Heart right ventricle (tissue), 16 donors: ENCODE measurements around the gene ABRACL. TPM values are rescaled to one million over a fixed set of nuclear protein-coding genes. Genes with fewer than 3 reads are reported as not detected.

Experiments
- ATAC-seq, 8 donors: fragments of 200-7000 bp; cut with Tn5 transposase; one replicate each; pipeline ENCODE4 v1.9.1; 2020; ENCODE audit warnings: mild to moderate bottlenecking in 8 of 8, moderate library complexity in 8 of 8, moderate number of reproducible peaks in 1 of 8
- DNase-seq, 2 donors: peaks; one replicate each; pipeline ENCODE4 v3.0.0-alpha.2; 2020
- H3K27ac ChIP-seq, 10 donors: fragments of 200-600 bp; sonication (generic) in 2 of 10; one replicate each; pipeline versions ENCODE4 v1.5.0 to v1.8.0; 2020 to 2022; ENCODE audit warnings: mild to moderate bottlenecking in 3 of 10
- H3K27me3 ChIP-seq, 7 donors: fragments of 200-600 bp; one replicate each; pipeline ENCODE4 v1.8.0; 2021 to 2022; ENCODE audit warnings: mild to moderate bottlenecking in 2 of 7
- H3K36me3 ChIP-seq, 9 donors: fragments of 200-600 bp; sonication (generic) in 1 of 9; one replicate each; pipeline versions ENCODE4 v1.5.0 to v1.8.0; 2020 to 2022; ENCODE audit warnings: mild to moderate bottlenecking in 2 of 9
- H3K4me1 ChIP-seq, 9 donors: fragments of 200-600 bp; sonication (generic) in 1 of 9; one replicate each; pipeline versions ENCODE4 v1.5.0 to v1.8.0; 2020 to 2022; ENCODE audit warnings: mild to moderate bottlenecking in 4 of 9
- H3K4me3 ChIP-seq, 10 donors: fragments of 200-600 bp; sonication (generic) in 2 of 10; one replicate each; pipeline versions ENCODE4 v1.5.0 to v1.8.0; 2020 to 2022; ENCODE audit warnings: mild to moderate bottlenecking in 7 of 10, moderate library complexity in 2 of 10
- H3K9me3 ChIP-seq, 11 donors: fragments of 200-600 bp in 10 of 11; sonication (generic) in 2 of 11; one replicate each; pipeline versions ENCODE4 v1.5.0 to v1.8.0; 2013 to 2022; ENCODE audit warnings: mild to moderate bottlenecking in 2 of 11, control low read depth in 1 of 11, moderate library complexity in 1 of 11
- WGBS, 2 donors: extraction: QIAGEN DNeasy Blood & Tissue Kit; methylation state at CpG; one replicate each; pipeline ENCODE4 v1.1.7; 2013; ENCODE audit warnings: inconsistent platforms in 1 of 2; 5-methylcytosine and 5-hydroxymethylcytosine counted together
- intact Hi-C, 10 donors: fragments of 100-400 bp; cut with DNase I; formaldehyde crosslinking; loops; one replicate each; pipeline versions ENCODE4 v1.11.1 to v1.14.2; 2022
- polyA plus RNA-seq, 2 donors: library from polyadenylated mRNA; stranded (reverse); fragments of 200-250 nt; gene quantifications; one replicate each; pipeline ENCODE4 v1.2.3, GENCODE V29; 2013
- total RNA-seq, 10 donors: library from RNA; stranded (reverse); fragmentation: NEBNext Ultra II Directional in 3 of 10; extraction: Animal tissue kit (Norgen Biotek cat#: 25700) in 3 of 10; gene quantifications; one replicate each; pipeline versions ENCODE4 v1.2.1 to v1.2.4, GENCODE V29; 2021 to 2023
- TF ChIP-seq, protein P1 (sequence below), 9 donors: fragments of 200-600 bp; sonication (generic) in 2 of 9; IDR thresholded peaks; one replicate each; pipeline versions ENCODE4 v1.5.0 to v1.8.0; 2021 to 2022; ENCODE audit warnings: antibody characterized with exemption in 9 of 9, mild to moderate bottlenecking in 5 of 9, moderate library complexity in 1 of 9
- donor health status: Arrhythmogenic right ventricular cardiomyopathy.
- donor health status: ischemic (EF 13 %, LVEDD 7.1; RV severe dilation, severe dysfunction).
- donor health status: healthy with polysubstance abuse.
- donor health status: DM: no; HTN: yes; CAD: no.
- donor health status: DM: no; HTN: no; CAD: no.
- donor health status: ischemic (EF 25% LVEDD 6.9; RV normal size, moderate dysfunction).
- donor health status: ischemic (EF 25% LVEDD 5.7; RV mildly dilated, moderate dysfunction).
- donor health status: healthy.
- donor health status: DM: yes; HTN: yes; CAD: no.
- donor health status: Ischemic cardiomyopathy.
- donor health status: ischemic (EF 35%, LVEDD 5.7; RV mildly dilated, moderate dysfunction).
- donor health status: nonischemic (EF 11% LVEDD 7.7; RV severe dilation, severe dysfunction).
- donor health status: DM: yes; HTN: yes; CAD: no.
- donor health status: PGD.
- donor health status: ischemic (EF 29% LVEDD 5.4; RV normal size, mild dysfunction).
- donor health status: nonischemic (EF 23%, LVEDD 6.1; RV moderate dilation, normal function).

ABRACL gene
- total and polyA plus RNA-seq, 12 donors: 2.6 to 20.8 (median 5.6) TPM

DNA sequence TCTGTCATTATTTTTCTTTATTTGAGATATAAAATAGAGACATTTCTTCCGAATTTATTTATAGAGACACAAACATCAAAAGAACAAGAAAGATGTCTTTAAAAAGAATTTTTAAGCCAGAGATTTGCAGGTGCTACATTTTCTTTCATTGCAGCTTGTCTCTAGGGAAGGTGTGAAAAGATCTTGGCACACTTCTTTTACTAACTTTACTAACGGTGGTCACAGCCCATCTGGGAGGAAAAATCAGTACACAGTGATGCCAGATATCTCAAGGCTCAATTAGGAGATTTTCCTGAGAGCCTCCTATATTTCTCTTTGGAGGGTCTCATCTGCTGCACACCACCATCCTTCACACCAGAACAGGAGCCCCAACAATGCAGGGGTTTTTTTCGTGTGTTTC, 29.5 kb downstream of the ABRACL start:
- WGBS, 2 donors: 74 to 78% methylated on average over 3 of the region's 3 CpGs
- TF ChIP-seq, protein P1, sequence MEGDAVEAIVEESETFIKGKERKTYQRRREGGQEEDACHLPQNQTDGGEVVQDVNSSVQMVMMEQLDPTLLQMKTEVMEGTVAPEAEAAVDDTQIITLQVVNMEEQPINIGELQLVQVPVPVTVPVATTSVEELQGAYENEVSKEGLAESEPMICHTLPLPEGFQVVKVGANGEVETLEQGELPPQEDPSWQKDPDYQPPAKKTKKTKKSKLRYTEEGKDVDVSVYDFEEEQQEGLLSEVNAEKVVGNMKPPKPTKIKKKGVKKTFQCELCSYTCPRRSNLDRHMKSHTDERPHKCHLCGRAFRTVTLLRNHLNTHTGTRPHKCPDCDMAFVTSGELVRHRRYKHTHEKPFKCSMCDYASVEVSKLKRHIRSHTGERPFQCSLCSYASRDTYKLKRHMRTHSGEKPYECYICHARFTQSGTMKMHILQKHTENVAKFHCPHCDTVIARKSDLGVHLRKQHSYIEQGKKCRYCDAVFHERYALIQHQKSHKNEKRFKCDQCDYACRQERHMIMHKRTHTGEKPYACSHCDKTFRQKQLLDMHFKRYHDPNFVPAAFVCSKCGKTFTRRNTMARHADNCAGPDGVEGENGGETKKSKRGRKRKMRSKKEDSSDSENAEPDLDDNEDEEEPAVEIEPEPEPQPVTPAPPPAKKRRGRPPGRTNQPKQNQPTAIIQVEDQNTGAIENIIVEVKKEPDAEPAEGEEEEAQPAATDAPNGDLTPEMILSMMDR (IDR thresholded peaks at IDR 0.05): no peak

DNA sequence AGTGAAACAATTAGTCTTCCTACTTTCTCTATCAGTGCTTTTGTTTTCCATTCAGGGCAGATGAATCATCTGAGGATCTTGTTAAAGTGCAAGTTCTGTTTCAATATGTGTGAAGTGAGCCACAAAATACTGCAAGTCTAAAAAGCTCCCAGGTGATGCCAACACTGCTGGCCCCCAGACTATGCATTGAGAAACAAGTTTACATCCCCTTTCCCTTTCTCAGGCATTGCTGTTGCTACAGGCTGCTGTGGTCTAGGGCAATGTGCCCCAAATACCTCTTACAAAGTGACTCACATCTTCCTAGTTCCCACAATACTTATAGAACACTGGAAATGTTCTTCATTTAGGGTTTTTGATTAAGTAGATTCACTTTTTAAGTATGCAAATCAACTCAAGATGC, 31.8 kb downstream of the ABRACL start:
- intact Hi-C loops: no loop called here
- DNase-seq: no peak
- H3K9me3 ChIP-seq: no peaks in the 10 kb centered on the region
- H3K27me3 ChIP-seq: no peaks in the 10 kb centered on the region
- no peak overlapping the region for H3K27ac ChIP-seq
- no peak for ATAC-seq
- H3K4me1 ChIP-seq: no peaks in the 10 kb centered on the region
- H3K36me3 ChIP-seq: no peaks in the 10 kb centered on the region
- H3K4me3 ChIP-seq: no peak overlapping the region
- TF ChIP-seq, protein P1 (IDR thresholded peaks at IDR 0.05): no peak

More for the DNA sequence above, 29.5 kb downstream of the ABRACL start:
- H3K9me3 ChIP-seq: no peaks in the 10 kb centered on the region
- peaks cover 0 to 7% (median 0%) of the 10 kb centered on the region in 9 donors for H3K4me1 ChIP-seq
- H3K27ac ChIP-seq: no peak overlapping the region
- no peak for DNase-seq
- H3K36me3 ChIP-seq: no peaks in the 10 kb centered on the region
- H3K4me3 ChIP-seq: no peak overlapping the region
- no peak for ATAC-seq
- H3K27me3 ChIP-seq: no peaks in the 10 kb centered on the region
- intact Hi-C loops: no loop called here

GRCh38 chr6:139062932-139063646, 34.5 kb downstream of the ABRACL start:
- DNase-seq (no peak), ATAC-seq (no peak)
- Histone ChIP-seq H3K9me3 (no peaks in the 10 kb centered on the region), H3K4me3 (no peak overlapping the region), H3K27ac (no peak overlapping the region), H3K4me1 (peaks cover 0 to 6% (median 0%) of the 10 kb centered on the region in 9 donors), H3K36me3 (no peaks in the 10 kb centered on the region), H3K27me3 (no peaks in the 10 kb centered on the region)
- WGBS, 2 donors: 95 to 96% methylated on average over 1 of the region's 1 CpG
- TF ChIP-seq, protein P1 (IDR thresholded peaks at IDR 0.05): no peak
- intact Hi-C loops: no loop called here

DNA sequence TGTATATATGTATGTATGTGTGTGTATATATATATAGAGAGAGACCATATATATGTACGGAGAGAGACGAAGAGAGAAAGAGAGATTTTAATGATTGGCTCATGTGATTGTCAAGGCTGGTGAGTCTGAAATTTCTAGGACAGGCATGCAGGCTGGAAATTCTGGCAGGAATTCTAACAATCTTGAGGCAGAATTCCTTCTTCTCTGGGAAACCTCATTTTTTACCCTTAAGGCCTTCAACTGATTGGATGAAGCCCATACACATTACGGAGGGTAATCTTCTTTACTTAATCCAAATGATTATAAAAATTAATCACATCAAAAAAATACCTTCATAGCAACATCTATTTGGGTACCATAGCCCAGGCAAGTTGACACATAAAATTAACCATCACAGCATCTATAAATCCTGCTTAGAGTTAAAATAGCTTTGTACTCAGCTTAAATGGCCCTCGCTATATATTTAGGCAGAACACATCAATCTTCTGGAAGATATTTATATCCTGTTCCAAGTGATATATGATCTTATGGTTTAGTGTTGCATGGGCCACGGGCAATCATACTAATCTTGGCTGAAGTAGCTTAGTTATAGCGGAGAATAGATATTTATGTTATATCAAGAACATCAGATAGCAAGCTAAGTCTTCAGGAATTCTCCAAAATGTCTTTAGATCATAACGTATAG, 36.6 kb downstream of the ABRACL start:
- ATAC-seq: no peak
- 64 to 86% methylated on average over 7 of the region's 7 CpGs for WGBS, 2 donors
- Histone ChIP-seq H3K36me3 (no peaks in the 10 kb centered on the region), H3K27ac (no peak overlapping the region), H3K4me1 (peaks cover 0 to 6% (median 0%) of the 10 kb centered on the region in 9 donors), H3K9me3 (no peaks in the 10 kb centered on the region), H3K27me3 (no peaks in the 10 kb centered on the region), H3K4me3 (no peak overlapping the region)
- no peak for DNase-seq
- TF ChIP-seq, protein P1 (IDR thresholded peaks at IDR 0.05): no peak
- intact Hi-C loops: no loop called here
